Left forelimb (tissue), 1 donor: ENCODE measurements around the gene CAMKK1.
"Not testable (repeated sequence)": the region's sequence is repeated elsewhere in the genome, so short reads cannot be mapped to it uniquely, and the experiment has no call there.

Experiments
- DNase-seq: peaks from one replicate; pipeline ENCODE4 v3.0.0-alpha.2; 2018; ENCODE audit warnings: low spot score

The CAMKK1 gene

GRCh38 chr17:3846437-3847164, 46.3 kb downstream of the CAMKK1 start:
- no peak for DNase-seq

- peak; percentile 93 for DNase-seq
Observed at GRCh38 chr17:3845621-3846436, 47.0 kb downstream of the CAMKK1 start, which contains the start of gene NCBP3. Gene NCBP3, minus strand, starts transcription at chr17:3846246. Its CDS starts 23 bp downstream, at chr17:3846223.

- DNase-seq: no peak
Observed at GRCh38 chr17:3845291-3845620, 47.6 kb downstream of the CAMKK1 start.

- DNase-seq: not testable (repeated sequence)
Observed at GRCh38 chr17:3844556-3844955, 48.3 kb downstream of the CAMKK1 start.

- no peak for DNase-seq
Observed at GRCh38 chr17:3843935-3844516, 48.8 kb downstream of the CAMKK1 start.

- no peak for DNase-seq
Observed at GRCh38 chr17:3838206-3838605, 54.6 kb downstream of the CAMKK1 start.

- no peak for DNase-seq
Observed at GRCh38 chr17:3836551-3836950, 56.3 kb downstream of the CAMKK1 start.

- DNase-seq: no peak
Observed at GRCh38 chr17:3835410-3836229, 57.2 kb downstream of the CAMKK1 start.

- DNase-seq: no peak
Observed at GRCh38 chr17:3834811-3835210, 58.0 kb downstream of the CAMKK1 start.

- DNase-seq: no peak
Observed at GRCh38 chr17:3828852-3829232, 64.0 kb downstream of the CAMKK1 start.

- DNase-seq: no peak
Observed at GRCh38 chr17:3828151-3828851, 64.6 kb downstream of the CAMKK1 start.

GRCh38 chr17:3827124-3827773, 65.6 kb downstream of the CAMKK1 start:
- no peak for DNase-seq

- DNase-seq: no peak
Observed at GRCh38 chr17:3826191-3826590, 66.7 kb downstream of the CAMKK1 start.

- DNase-seq: no peak
Observed at GRCh38 chr17:3821101-3821500, 71.8 kb downstream of the CAMKK1 start.

GRCh38 chr17:3818786-3819185, 74.1 kb downstream of the CAMKK1 start:
- DNase-seq: no peak

- no peak for DNase-seq
Observed at GRCh38 chr17:3817851-3818605, 74.8 kb downstream of the CAMKK1 start.

- DNase-seq: no peak
Observed at GRCh38 chr17:3815925-3816324, 76.9 kb downstream of the CAMKK1 start.

- DNase-seq: no peak
Observed at GRCh38 chr17:3815122-3815521, 77.7 kb downstream of the CAMKK1 start.

- DNase-seq: no peak
Observed at GRCh38 chr17:3814361-3814760, 78.5 kb downstream of the CAMKK1 start.

GRCh38 chr17:3813171-3813570, 79.7 kb downstream of the CAMKK1 start:
- no peak for DNase-seq
